GM13976 (cell line): ENCODE data around the gene IER3.

Source experiments
- DNase-seq: peaks from one replicate; pipeline ENCODE4 v3.0.0; 2012; ENCODE audit warnings: low spot score
- in situ Hi-C: fragments of 300-500 bp; cut with MboI; formaldehyde crosslinking; loops from one replicate; pipeline ENCODE4 v1.12.0; 2022; ENCODE audit warnings: low sequenced_read_pairs, mixed read lengths, inconsistent platforms; ENCODE audit not compliant: unreplicated experiment
- TF ChIP-seq, protein P1 (sequence below): IDR thresholded peaks from 2 replicates; pipeline ENCODE4 v1.5.1; 2012; ENCODE audit warnings: borderline replicate concordance, mild to moderate bottlenecking; ENCODE audit not compliant: insufficient read depth; ENCODE audit errors: extremely low read depth, missing control alignments, control extremely low read depth

Gene IER3

DNA sequence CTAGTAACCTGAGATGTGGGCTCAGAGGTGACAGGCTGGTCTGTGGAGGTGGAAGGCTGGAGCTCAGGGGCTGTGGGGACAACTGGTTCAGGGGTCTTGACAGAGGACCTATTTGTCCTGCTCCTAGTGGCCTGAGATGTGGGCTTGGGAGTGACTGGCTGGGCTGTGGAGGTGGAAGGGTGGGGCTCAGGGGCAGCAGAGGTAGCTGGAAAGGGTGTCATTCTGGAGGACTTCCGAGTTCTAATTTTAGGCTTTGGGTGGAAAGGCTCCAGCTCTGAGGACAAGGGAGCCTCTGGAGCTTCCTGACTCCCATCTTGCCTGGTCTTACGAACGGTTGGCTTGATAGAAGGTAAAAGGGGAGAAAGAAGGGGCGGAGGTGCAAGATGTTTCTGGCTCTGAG lies 38.7 kb downstream of the IER3 start:
- in situ Hi-C loops = no loop called here
- TF ChIP-seq, protein P1, sequence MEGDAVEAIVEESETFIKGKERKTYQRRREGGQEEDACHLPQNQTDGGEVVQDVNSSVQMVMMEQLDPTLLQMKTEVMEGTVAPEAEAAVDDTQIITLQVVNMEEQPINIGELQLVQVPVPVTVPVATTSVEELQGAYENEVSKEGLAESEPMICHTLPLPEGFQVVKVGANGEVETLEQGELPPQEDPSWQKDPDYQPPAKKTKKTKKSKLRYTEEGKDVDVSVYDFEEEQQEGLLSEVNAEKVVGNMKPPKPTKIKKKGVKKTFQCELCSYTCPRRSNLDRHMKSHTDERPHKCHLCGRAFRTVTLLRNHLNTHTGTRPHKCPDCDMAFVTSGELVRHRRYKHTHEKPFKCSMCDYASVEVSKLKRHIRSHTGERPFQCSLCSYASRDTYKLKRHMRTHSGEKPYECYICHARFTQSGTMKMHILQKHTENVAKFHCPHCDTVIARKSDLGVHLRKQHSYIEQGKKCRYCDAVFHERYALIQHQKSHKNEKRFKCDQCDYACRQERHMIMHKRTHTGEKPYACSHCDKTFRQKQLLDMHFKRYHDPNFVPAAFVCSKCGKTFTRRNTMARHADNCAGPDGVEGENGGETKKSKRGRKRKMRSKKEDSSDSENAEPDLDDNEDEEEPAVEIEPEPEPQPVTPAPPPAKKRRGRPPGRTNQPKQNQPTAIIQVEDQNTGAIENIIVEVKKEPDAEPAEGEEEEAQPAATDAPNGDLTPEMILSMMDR = no peak
- no peak for DNase-seq

DNA sequence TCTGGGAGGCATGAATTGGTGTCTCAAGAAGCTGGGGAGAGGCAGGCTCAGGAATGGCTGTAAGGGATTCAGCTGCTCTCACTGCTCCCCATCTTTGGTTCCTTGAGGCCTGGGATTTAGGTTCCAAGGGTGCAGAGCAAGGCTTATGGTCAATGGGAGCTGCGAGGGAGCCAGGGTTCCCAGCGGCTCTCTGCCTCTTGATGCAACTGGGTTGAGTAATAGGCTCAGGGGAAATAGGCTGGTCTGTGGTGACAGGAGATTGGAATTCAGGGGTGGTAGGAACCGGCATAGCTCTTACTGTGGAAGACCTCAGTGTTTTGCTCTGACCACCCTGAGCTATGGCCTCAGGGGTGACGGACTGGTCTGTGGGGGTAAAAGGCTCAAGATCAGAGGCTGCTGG lies 40.5 kb downstream of the IER3 start:
- TF ChIP-seq, protein P1 = no peak
- in situ Hi-C loops = no loop called here
- DNase-seq = no peak

DNA sequence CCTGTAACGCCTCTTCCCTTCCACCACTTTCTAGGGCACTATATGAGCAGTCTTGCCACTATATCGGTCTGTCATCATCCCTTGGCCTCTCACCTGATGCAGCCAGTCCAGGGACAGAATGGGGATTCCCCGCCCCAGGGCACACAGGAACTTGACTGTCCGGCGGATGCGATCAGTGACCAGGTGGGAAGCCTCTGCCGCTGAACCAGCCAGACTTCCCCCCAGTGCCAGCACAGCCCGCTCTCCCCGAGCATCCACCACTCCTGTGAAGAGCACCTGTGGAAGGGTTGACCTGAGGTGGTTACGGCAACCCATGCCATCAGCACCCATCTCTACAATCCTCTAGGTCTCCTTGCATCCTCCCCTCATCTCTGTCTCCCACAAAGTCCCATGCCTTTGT lies 41.3 kb downstream of the IER3 start:
- no peak for DNase-seq
- in situ Hi-C loops = no loop called here
- TF ChIP-seq, protein P1 = no peak

DNA sequence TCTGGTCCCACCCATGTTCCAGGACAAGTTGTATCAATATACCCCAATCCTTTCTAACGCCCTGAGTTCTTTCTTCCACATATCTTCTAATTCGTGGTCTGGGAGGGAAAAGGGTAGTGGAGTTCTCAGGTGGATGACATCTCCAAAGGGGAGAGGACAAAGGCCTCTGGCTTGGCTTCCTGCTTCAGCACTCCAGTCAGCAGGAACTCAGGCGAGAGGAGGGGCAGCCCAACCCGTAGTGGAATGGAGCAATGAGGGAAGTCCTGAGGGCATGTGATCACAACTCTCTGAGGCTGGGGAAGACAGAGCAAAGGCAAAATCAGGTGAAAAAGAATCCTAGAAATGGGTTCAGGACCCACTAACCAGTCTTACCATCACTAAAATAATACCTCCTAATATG lies 44.0 kb downstream of the IER3 start:
- DNase-seq = no peak
- in situ Hi-C loops = no loop called here
- TF ChIP-seq, protein P1 = no peak

DNA sequence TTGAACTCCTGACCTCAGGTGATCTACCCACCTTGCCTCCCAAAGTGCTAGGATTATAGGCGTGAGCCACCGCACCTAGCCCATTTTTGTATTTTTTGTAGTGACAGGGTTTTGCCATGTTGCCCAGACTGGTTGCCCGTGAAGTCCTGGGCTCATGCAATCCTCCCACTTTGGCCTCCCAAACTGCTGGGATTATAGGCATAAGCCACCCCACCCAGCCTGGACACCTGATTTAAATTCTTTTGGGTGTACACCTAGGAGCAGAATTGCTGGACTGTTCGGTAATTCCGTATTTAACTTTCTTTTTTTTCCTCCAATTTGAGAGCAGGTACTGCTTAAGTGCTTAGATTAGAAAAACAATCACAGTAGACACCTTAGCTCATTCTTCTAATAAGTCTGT lies 47.9 kb downstream of the IER3 start:
- in situ Hi-C loops = no loop called here
- no peak for DNase-seq
- TF ChIP-seq, protein P1 = no peak
